ENCODE results near the gene TRPC6. TPM values are rescaled to one million over a fixed set of nuclear protein-coding genes. Genes with fewer than 3 reads are reported as not detected.

The TRPC6 gene
- polyA plus RNA-seq, 1 donor from 2014 or later, result 0.11 TPM

DNA sequence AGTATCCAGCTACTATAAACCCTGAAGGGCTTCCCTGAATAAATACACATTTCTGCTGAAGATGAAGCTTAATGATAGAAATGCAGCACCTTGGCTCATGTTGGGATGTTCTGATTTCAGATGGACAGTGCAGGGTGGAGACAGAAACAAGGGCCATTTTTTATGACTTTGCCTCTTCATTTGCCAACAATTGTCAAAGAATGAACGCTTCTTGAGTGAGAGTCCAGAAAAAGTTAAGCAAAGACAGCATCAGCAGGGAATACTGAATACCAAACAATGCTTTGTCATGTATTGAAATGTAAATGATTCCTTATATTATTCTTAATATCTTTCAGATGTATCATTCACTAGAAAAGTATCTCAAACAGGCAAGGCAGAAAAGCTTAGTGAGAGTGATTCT is 84.9 kb downstream of the TRPC6 start:
- Histone ChIP-seq H4K20me1 (ENCODE audit: insufficient read depth) (no peaks in the 10 kb centered on the region), H3K79me2 (replicated peaks; ENCODE audit: insufficient read depth, low read length) (no peaks in the 10 kb centered on the region), H3K27me3 (ENCODE audit: insufficient read depth, low read depth, low read length) (no peaks in the 10 kb centered on the region), H3K9ac (ENCODE audit: low read length) (no peak overlapping the region), H3K4me2 (ENCODE audit: low read length) (no peak overlapping the region), H3K9me3 (ENCODE audit: low read length) (no peaks in the 10 kb centered on the region), H3K9me2 (ENCODE audit: insufficient read depth, low read length) (no peaks in the 10 kb centered on the region), H3F3A (ENCODE audit: insufficient read depth, low read length, poor library complexity, severe bottlenecking) (no peaks in the 10 kb centered on the region), H3K27ac (ENCODE audit: low read length) (no peak overlapping the region), H2AFZ (ENCODE audit: low read depth, low read length) (no peak overlapping the region), H3K4me3 (ENCODE audit: low read length) (no peak overlapping the region), H3K36me3 (ENCODE audit: insufficient read depth, low read length) (no peaks in the 10 kb centered on the region)
- TF ChIP-seq CTCF (IDR thresholded peaks at IDR 0.05; ENCODE audit: poor library complexity, severe bottlenecking) (no peak), MXI1 (conservative IDR thresholded peaks at IDR 0.05; ENCODE audit: poor library complexity, severe bottlenecking) (no peak), EZH2 (IDR thresholded peaks at IDR 0.05; ENCODE audit: borderline replicate concordance, insufficient read depth, low read length, poor library complexity, severe bottlenecking) (no peak), SMC3 (conservative IDR thresholded peaks at IDR 0.05; ENCODE audit: poor library complexity) (no peak), TAF1 (IDR thresholded peaks at IDR 0.05; ENCODE audit: low read depth) (no peak), EP300 (conservative IDR thresholded peaks at IDR 0.05; ENCODE audit: poor library complexity, severe bottlenecking) (no peak), RAD21 (conservative IDR thresholded peaks at IDR 0.05) (no peak), REST (IDR thresholded peaks at IDR 0.05; ENCODE audit: borderline replicate concordance) (no peak), POLR2AphosphoS5 (IDR thresholded peaks at IDR 0.05) (no peak)

- H3K9me2 ChIP-seq (ENCODE audit: insufficient read depth, low read length), result no peaks in the 10 kb centered on the region
- no peaks in the 10 kb centered on the region for H3K36me3 ChIP-seq (ENCODE audit: insufficient read depth, low read length)
- H3K9ac ChIP-seq (ENCODE audit: low read length), result no peak overlapping the region
- H4K20me1 ChIP-seq (ENCODE audit: insufficient read depth), result no peaks in the 10 kb centered on the region
- H2AFZ ChIP-seq (ENCODE audit: low read depth, low read length), result no peak overlapping the region
- no peaks in the 10 kb centered on the region for H3K79me2 ChIP-seq (replicated peaks; ENCODE audit: insufficient read depth, low read length)
- H3K27me3 ChIP-seq (ENCODE audit: insufficient read depth, low read depth, low read length), result no peaks in the 10 kb centered on the region
- H3K4me3 ChIP-seq (ENCODE audit: low read length), result no peak overlapping the region
- TF ChIP-seq REST (IDR thresholded peaks at IDR 0.05; ENCODE audit: borderline replicate concordance) (no peak), RAD21 (conservative IDR thresholded peaks at IDR 0.05) (no peak), POLR2AphosphoS5 (IDR thresholded peaks at IDR 0.05) (no peak), EZH2 (IDR thresholded peaks at IDR 0.05; ENCODE audit: borderline replicate concordance, insufficient read depth, low read length, poor library complexity, severe bottlenecking) (no peak), TAF1 (IDR thresholded peaks at IDR 0.05; ENCODE audit: low read depth) (no peak)
- no peaks in the 10 kb centered on the region for H3K9me3 ChIP-seq (ENCODE audit: low read length)
- no peak overlapping the region for H3K4me2 ChIP-seq (ENCODE audit: low read length)
- H3F3A ChIP-seq (ENCODE audit: insufficient read depth, low read length, poor library complexity, severe bottlenecking), result no peaks in the 10 kb centered on the region
- no peak overlapping the region for H3K27ac ChIP-seq (ENCODE audit: low read length)
Measured at GRCh38 chr11:101497291-101497690, 86.5 kb downstream of the TRPC6 start.
